IPS-18a (cell line): ENCODE results near the gene KCNH2.
"Not testable (repeated sequence)": the region's sequence is repeated elsewhere in the genome, so short reads cannot be mapped to it uniquely, and the experiment has no call there.

Experiments used
- H3K27ac ChIP-seq: one replicate; pipeline ENCODE4 v1.5.1; 2013; ENCODE audit warnings: low read length
- H3K27me3 ChIP-seq: one replicate; pipeline ENCODE4 v1.6.1; 2013; ENCODE audit warnings: mild to moderate bottlenecking, low read length; ENCODE audit not compliant: control insufficient read depth, insufficient read depth
- H3K36me3 ChIP-seq: one replicate; pipeline ENCODE4 v1.6.1; 2013; ENCODE audit warnings: low read depth, low read length; ENCODE audit not compliant: control insufficient read depth
- H3K4me1 ChIP-seq: one replicate; pipeline ENCODE4 v1.6.1; 2013; ENCODE audit warnings: low read depth, low read length; ENCODE audit not compliant: control insufficient read depth
- H3K4me3 ChIP-seq: one replicate; pipeline ENCODE4 v1.5.1; 2013; ENCODE audit warnings: low read length
- H3K9ac ChIP-seq: one replicate; pipeline ENCODE4 v1.6.1; 2013; ENCODE audit warnings: mild to moderate bottlenecking, low read length, moderate library complexity
- H3K9me3 ChIP-seq: one replicate; pipeline ENCODE4 v1.6.1; 2013; ENCODE audit warnings: low read depth, low read length; ENCODE audit not compliant: control insufficient read depth

Gene KCNH2

GRCh38 chr7:150911590-150912267 is 66.4 kb downstream of the KCNH2 start:
- Histone ChIP-seq H3K9me3 (no peaks in the 10 kb centered on the region), H3K36me3 (no peaks in the 10 kb centered on the region), H3K27me3 (no peaks in the 10 kb centered on the region), H3K4me3 (no peak overlapping the region), H3K27ac (no peak overlapping the region), H3K4me1 (peaks cover 4% of the 10 kb centered on the region), H3K9ac (no peak overlapping the region)

DNA sequence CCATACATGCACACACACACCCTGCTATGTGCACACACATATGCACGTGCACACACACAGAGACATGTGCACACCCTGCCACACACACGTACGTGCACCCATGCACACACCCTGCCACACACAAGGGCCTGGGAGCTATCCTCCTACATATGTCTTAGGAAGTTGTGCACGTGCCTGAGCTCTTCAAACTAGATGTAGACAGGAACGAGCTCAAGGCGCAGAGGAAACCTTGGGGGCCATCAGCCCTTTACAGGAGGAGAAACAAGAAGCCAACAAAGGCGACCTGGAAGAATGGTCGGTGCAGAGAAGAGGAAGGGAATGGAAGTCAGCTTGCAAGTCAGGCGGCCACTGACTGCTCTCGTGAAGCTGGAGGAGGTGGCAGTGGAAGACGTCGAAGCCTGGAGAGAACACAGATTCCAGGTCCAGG is 67.1 kb downstream of the KCNH2 start:
- H3K9ac ChIP-seq, result no peak overlapping the region
- no peak overlapping the region for H3K4me3 ChIP-seq
- H3K36me3 ChIP-seq, result no peaks in the 10 kb centered on the region
- no peaks in the 10 kb centered on the region for H3K27me3 ChIP-seq
- H3K27ac ChIP-seq, result no peak overlapping the region
- no peaks in the 10 kb centered on the region for H3K9me3 ChIP-seq
- peaks cover 4% of the 10 kb centered on the region for H3K4me1 ChIP-seq

DNA sequence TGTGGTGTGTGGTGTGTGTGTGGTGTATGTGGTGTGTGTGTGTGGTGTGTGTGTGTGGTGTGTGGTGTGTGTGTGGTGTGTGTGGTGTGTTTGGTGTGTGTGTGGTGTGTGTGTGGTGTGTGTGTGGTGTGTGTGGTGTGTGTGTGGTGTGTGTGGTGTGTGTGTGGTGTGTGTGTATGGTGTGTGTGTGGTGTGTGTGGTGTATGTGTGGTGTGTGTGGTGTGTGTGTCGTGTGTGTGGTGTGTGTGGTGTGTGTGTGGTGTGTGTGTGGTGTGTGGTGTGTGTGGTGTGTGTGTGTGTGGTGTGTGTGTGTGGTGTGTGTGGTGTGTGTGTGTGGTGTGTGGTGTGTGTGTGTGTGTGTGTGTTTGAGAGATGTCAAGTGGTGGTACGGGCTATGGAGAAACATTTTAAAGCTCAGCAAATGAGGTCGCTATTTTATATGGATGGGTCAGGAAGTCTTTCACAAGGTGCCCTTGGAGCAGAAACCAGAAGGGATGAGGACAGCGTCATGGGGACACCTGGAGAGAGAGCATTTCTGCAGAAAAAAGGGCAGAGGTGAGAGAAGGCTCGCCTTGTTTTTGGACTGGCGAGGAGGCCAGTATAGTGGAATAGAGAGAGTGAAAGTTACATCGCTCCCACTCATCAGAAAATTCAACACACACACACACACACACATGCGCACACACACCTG is 67.7 kb downstream of the KCNH2 start:
- not testable (repeated sequence) for H3K4me3 ChIP-seq, H3K9me3 ChIP-seq, H3K27me3 ChIP-seq, H3K36me3 ChIP-seq, H3K4me1 ChIP-seq, H3K27ac ChIP-seq, H3K9ac ChIP-seq

GRCh38 chr7:150909200-150909995 is 68.7 kb downstream of the KCNH2 start:
- no peak overlapping the region for H3K9ac ChIP-seq
- H3K27me3 ChIP-seq, result no peaks in the 10 kb centered on the region
- H3K27ac ChIP-seq, result no peak overlapping the region
- H3K36me3 ChIP-seq, result no peaks in the 10 kb centered on the region
- H3K9me3 ChIP-seq, result no peaks in the 10 kb centered on the region
- no peak overlapping the region for H3K4me3 ChIP-seq
- H3K4me1 ChIP-seq, result peaks cover 4% of the 10 kb centered on the region

DNA sequence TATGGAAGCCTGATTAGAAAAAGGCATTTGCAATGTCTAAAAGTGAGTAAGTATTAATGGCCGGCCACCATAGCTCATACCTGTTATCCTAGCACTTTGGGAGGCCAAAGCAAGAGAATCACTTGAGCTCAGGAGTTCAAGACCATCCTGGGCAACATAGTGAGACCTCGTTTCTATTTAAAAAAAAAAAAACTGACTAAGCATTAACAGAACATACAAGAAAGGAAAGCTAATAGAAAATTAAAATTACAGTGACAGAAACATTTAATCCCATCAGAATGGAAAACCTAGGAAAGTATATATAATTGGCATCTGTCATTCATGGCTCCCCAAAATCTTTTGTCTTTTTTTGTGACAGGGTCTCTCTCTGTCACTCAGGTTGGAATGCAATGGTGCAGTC is 69.9 kb downstream of the KCNH2 start:
- Histone ChIP-seq H3K9ac (no peak overlapping the region), H3K27ac (no peak overlapping the region), H3K27me3 (no peaks in the 10 kb centered on the region), H3K36me3 (no peaks in the 10 kb centered on the region), H3K4me1 (peaks cover 4% of the 10 kb centered on the region), H3K4me3 (no peak overlapping the region), H3K9me3 (no peaks in the 10 kb centered on the region)

DNA sequence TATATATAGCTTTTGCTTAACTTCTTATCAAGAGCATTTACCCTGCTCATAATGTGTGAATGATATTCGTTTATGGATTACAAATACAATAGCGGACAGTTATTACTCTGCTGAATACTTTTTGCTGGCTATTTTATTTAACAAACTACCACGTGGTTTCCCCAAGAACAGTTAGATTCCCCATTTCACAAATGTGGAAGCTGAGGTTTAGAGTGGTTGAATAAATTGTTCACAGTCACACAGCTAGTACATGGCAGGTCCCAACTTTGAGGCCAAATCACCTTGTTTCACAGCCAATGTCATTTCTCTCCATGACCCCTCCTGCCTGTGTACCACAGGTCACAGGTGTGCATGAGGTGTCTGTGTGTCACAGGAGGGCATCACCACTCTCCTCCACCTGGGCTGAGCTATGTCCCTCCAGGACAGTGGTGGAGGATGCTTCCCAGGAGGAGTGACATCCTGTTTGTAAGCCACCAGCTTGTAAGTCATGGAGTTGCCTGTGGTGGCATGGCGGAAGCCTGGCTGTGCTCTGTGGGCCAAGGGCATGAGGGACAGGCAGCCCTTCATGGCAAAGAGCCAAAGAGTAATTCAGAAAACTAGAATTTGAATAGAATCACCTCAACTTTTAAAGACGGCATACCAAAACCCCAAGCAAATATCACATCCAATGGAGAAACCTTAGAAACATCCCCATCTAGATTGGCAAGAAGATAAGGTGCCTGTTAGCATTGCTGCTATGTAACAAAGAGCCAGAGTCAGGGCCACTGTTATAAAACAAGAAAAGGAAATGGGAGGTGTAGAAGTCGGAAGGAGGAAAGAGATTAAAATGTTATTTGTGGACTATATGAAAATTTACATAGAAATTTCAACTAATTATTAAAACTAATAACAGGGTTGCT is 73.9 kb downstream of the KCNH2 start:
- Histone ChIP-seq H3K9me3 (no peaks in the 10 kb centered on the region), H3K4me1 (peaks cover 4% of the 10 kb centered on the region), H3K4me3 (no peak overlapping the region), H3K27me3 (peaks cover 16% of the 10 kb centered on the region), H3K36me3 (no peaks in the 10 kb centered on the region), H3K9ac (no peak overlapping the region), H3K27ac (no peak overlapping the region)

DNA sequence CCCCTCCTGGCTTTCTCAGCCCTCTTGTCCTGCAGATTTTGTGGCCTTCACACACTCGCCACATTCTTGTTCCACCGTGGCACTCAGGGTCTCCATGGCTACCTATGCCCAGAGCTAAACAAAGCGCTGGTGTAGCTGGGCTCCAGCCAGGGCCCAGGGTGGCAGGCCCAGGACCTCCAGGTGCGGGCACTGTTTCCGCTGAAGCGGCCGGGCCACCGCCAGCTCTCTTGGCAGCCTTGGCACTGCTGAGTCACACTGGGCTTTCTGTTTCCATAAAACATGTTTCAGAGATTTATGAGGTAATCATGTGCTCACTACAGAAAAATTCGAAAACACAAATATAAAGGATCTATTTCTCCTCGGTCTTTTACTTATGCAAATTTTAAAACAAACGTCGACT is 74.5 kb downstream of the KCNH2 start:
- H3K9me3 ChIP-seq, result no peaks in the 10 kb centered on the region
- no peak overlapping the region for H3K9ac ChIP-seq
- no peak overlapping the region for H3K27ac ChIP-seq
- H3K27me3 ChIP-seq, result peaks cover 22% of the 10 kb centered on the region
- no peak overlapping the region for H3K4me3 ChIP-seq
- H3K36me3 ChIP-seq, result no peaks in the 10 kb centered on the region
- H3K4me1 ChIP-seq, result peaks cover 4% of the 10 kb centered on the region

DNA sequence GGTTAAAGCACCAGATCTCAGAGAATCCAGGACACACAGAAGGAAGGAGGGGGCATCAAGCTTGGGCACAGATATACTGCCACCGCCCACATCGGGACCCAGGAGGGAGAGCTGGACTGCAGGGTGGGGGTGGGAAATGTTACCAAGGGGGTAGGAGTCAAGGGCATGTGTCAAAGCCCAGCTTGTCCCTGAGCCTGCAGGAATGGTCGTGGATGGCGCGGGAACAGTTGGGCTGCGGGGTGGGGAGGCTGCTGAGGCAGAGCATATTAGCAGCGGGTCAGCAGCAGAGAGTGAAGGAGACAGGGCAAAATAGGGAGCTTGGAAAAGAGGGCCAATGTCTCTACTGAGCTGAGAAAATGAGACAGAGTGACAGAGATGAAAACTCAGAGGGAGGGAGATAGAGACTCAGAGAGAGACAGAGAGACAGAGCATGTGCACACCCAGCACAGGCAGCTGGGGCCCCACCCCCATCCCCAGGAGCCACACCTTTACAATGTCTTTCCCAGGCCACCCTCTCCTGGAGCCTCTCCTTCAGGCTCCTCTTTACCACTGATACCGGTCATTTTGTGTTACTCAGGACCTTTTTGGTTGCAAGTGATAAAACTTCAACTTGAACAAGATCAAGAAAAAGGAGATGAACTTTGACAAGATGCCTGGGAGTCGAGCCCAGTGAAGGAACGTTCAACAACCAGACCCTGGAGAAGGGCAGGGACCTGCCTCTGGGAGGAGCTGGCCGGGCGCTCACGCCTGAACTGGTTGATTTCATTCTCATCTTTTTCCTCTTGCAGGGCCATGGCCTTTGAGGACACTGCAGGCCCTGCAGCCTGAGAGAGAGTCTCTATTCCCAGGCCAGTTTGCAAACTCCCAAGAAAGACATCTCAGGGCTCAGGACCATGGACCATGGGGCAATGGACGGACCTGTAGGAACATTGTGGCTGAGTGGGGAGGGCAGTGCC is 75.8 kb downstream of the KCNH2 start:
- Histone ChIP-seq H3K4me1 (peaks cover 4% of the 10 kb centered on the region), H3K9me3 (no peaks in the 10 kb centered on the region), H3K27me3 (peaks cover 29% of the 10 kb centered on the region), H3K9ac (no peak overlapping the region), H3K27ac (no peak overlapping the region), H3K4me3 (no peak overlapping the region), H3K36me3 (no peaks in the 10 kb centered on the region)

- no peak overlapping the region for H3K9ac ChIP-seq
- H3K9me3 ChIP-seq, result no peaks in the 10 kb centered on the region
- H3K27ac ChIP-seq, result no peak overlapping the region
- H3K27me3 ChIP-seq, result peaks cover 29% of the 10 kb centered on the region
- H3K36me3 ChIP-seq, result no peaks in the 10 kb centered on the region
- no peak overlapping the region for H3K4me3 ChIP-seq
- H3K4me1 ChIP-seq, result peaks cover 4% of the 10 kb centered on the region
These were observed 76.7 kb downstream of the KCNH2 start for GRCh38 chr7:150901160-150902035.

DNA sequence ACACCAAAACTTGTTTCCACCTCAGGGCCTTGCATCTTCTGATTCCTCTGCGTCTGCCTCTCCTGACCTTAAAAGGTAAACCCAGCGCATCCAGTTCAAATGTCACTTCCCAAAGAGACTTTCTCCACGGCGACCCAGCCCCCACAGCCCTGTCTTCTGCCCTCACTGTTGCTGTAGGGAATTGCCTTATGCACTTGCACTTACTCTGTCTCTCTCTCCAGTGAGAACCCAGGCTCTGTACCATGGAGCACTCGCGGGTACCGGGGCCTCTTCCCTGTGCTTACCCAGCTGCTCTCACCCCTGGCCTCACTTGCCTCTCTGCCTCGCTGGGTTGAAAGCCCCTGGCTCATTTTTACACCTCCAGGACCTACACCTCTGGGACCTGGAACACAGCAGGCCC is 77.4 kb downstream of the KCNH2 start:
- Histone ChIP-seq H3K27ac (no peak overlapping the region), H3K4me3 (no peak overlapping the region), H3K36me3 (no peaks in the 10 kb centered on the region), H3K4me1 (peaks cover 4% of the 10 kb centered on the region), H3K9me3 (no peaks in the 10 kb centered on the region), H3K9ac (no peak overlapping the region), H3K27me3 (peaks cover 29% of the 10 kb centered on the region)
